CD4-positive, alpha-beta T cell treated with Interleukin-1 beta for 1 hour (primary cell): Measurements from ENCODE around the gene DTNBP1.
"Not testable (repeated sequence)": the region's sequence is repeated elsewhere in the genome, so short reads cannot be mapped to it uniquely, and the experiment has no call there.

Experiments used
- DNase-seq, 2 donors: peaks; one replicate each; pipeline ENCODE4 v3.0.0-alpha.2; 2020 to 2022

DTNBP1 gene

GRCh38 chr6:15662326-15663129 lies at the start of gene DTNBP1:
Gene DTNBP1, minus strand, starts transcription at chr6:15663028. Its CDS starts 159 bp downstream, at chr6:15662869.
- peak; percentile 85 to 87 for DNase-seq

- DNase-seq: no peak
These were observed 46.9 kb upstream of the DTNBP1 start for GRCh38 chr6:15709651-15710269.

- no peak for DNase-seq
These were observed 45.4 kb upstream of the DTNBP1 start for GRCh38 chr6:15708231-15708630.

GRCh38 chr6:15705981-15706380 lies 43.2 kb upstream of the DTNBP1 start:
- DNase-seq: no peak

GRCh38 chr6:15698471-15698870 lies 35.6 kb upstream of the DTNBP1 start:
- no peak for DNase-seq

GRCh38 chr6:15697895-15698294 lies 35.1 kb upstream of the DTNBP1 start:
- DNase-seq: no peak

GRCh38 chr6:15691250-15691869 lies 28.5 kb upstream of the DTNBP1 start:
- peak; percentile 82 for DNase-seq

GRCh38 chr6:15690510-15690909 lies 27.7 kb upstream of the DTNBP1 start:
- no peak for DNase-seq

GRCh38 chr6:15689586-15690482 lies 27.0 kb upstream of the DTNBP1 start:
- no peak for DNase-seq

GRCh38 chr6:15685619-15686018 lies 22.8 kb upstream of the DTNBP1 start:
- no peak for DNase-seq

GRCh38 chr6:15682965-15683822 lies 20.4 kb upstream of the DTNBP1 start:
- no peak for DNase-seq

GRCh38 chr6:15681946-15682345 lies 19.1 kb upstream of the DTNBP1 start:
- DNase-seq: no peak

- no peak for DNase-seq
These were observed 15.7 kb upstream of the DTNBP1 start for GRCh38 chr6:15678514-15678913.

GRCh38 chr6:15677822-15678221 lies 15.0 kb upstream of the DTNBP1 start:
- no peak for DNase-seq

- no peak for DNase-seq
These were observed 12.8 kb upstream of the DTNBP1 start for GRCh38 chr6:15675536-15676220.

GRCh38 chr6:15674690-15675386 lies 12.0 kb upstream of the DTNBP1 start:
- no peak for DNase-seq

- no peak for DNase-seq
These were observed 10.8 kb upstream of the DTNBP1 start for GRCh38 chr6:15673666-15674065.

- no peak for DNase-seq
These were observed 10.0 kb upstream of the DTNBP1 start for GRCh38 chr6:15672818-15673217.

- DNase-seq: peak in 1 of 2 donors; percentile 8
These were observed 9.5 kb upstream of the DTNBP1 start for GRCh38 chr6:15672291-15672690.

GRCh38 chr6:15668918-15669317 lies 6.1 kb upstream of the DTNBP1 start:
- no peak for DNase-seq

- not testable (repeated sequence) for DNase-seq
These were observed 4.1 kb upstream of the DTNBP1 start for GRCh38 chr6:15666896-15667295.
